ENCODE results near the gene CDK2AP2. TPM values are rescaled to one million over a fixed set of nuclear protein-coding genes. Genes with fewer than 3 reads are reported as not detected.

The CDK2AP2 gene
- total and polyA plus RNA-seq, 10 of the 15 experiments (the other 5 are each of a cell fraction or from before 2014, with no cell fraction given), result 8.0 to 177 (median 40.9) TPM

GRCh38 chr11:67465189-67465510 lies 42.8 kb downstream of the CDK2AP2 start:
- POLR2A ChIA-PET, result interaction anchor here (0.6 to 8.1 kb wide), 12 partner anchors 18 to 883 kb away, joined by 3 to 78 read pairs (median 5); partner anchors contain the start of genes AIP, PPP1CA, PTPRCAP and RAD9A
- no peaks in the 10 kb centered on the region; a peak in 1 of 4 replicates for H3K36me3 ChIP-seq (ENCODE audit: control insufficient read depth in 2 of 2, insufficient read depth in 2 of 2, low read length in 1 of 2)
- 0% methylated on average over 3 of the region's 3 CpGs for WGBS (ENCODE audit: insufficient coverage, insufficient replicate concordance, low lambda C conversion rate, missing lambda C conversion rate)
- H3K4me3 ChIP-seq, result peak overlapping the region; percentile 97
- no peaks in the 10 kb centered on the region for H3K9me3 ChIP-seq (replicated peaks; ENCODE audit: control insufficient read depth, insufficient read depth, low read length)
- intact Hi-C loops (cut with micrococcal nuclease; ENCODE audit: unreplicated experiment), result no loop called here
- H3K4me1 ChIP-seq (ENCODE audit: control insufficient read depth, insufficient read depth, low read length), result peaks cover 37% of the 10 kb centered on the region
- no peak for TF ChIP-seq ZNF217 (IDR thresholded peaks at IDR 0.05)
- TF ChIP-seq RBBP5 (conservative IDR thresholded peaks at IDR 0.05), result no peak
- TF ChIP-seq WRNIP1 (IDR thresholded peaks at IDR 0.05; ENCODE audit: borderline replicate concordance, low read depth, low read length), result no peak
- no peak; the same call in 1 of the 2 replicates for TF ChIP-seq SMAD5 (IDR thresholded peaks at IDR 0.05; ENCODE audit: low read depth)
- no peak for TF ChIP-seq YY1 (IDR thresholded peaks at IDR 0.05; ENCODE audit: low read depth, low read length)
- no peak for TF ChIP-seq NKRF (conservative IDR thresholded peaks at IDR 0.05)
- TF ChIP-seq ZNF592 (IDR thresholded peaks at IDR 0.05), result no peak
- TF ChIP-seq JUND (IDR thresholded peaks at IDR 0.05; ENCODE audit: low read depth, low read length), result no peak
- TF ChIP-seq, protein P1, sequence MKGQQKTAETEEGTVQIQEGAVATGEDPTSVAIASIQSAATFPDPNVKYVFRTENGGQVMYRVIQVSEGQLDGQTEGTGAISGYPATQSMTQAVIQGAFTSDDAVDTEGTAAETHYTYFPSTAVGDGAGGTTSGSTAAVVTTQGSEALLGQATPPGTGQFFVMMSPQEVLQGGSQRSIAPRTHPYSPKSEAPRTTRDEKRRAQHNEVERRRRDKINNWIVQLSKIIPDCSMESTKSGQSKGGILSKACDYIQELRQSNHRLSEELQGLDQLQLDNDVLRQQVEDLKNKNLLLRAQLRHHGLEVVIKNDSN (IDR thresholded peaks at IDR 0.05; ENCODE audit: borderline replicate concordance, extremely low read length, insufficient read depth, low read depth, low read length), result no peak
- TF ChIP-seq NFYB (IDR thresholded peaks at IDR 0.05; ENCODE audit: insufficient read depth, low read depth, low read length), result no peak
- TF ChIP-seq POLR2A (IDR thresholded peaks at IDR 0.05; ENCODE audit: low read depth, low read length), result no peak
- TF ChIP-seq PBX3 (IDR thresholded peaks at IDR 0.05; ENCODE audit: insufficient replicate concordance, low read depth, low read length), result no peak
- no peak for TF ChIP-seq MXI1 (IDR thresholded peaks at IDR 0.05; ENCODE audit: low read depth, low read length)
- no peak for TF ChIP-seq MYC (IDR thresholded peaks at IDR 0.05; ENCODE audit: insufficient read depth, insufficient read length, insufficient replicate concordance, low read length, severe bottlenecking)
- no peak for TF ChIP-seq BACH1 (IDR thresholded peaks at IDR 0.05; ENCODE audit: borderline replicate concordance)
- no peak for TF ChIP-seq SREBF2 (IDR thresholded peaks at IDR 0.05; ENCODE audit: low read length)
- TF ChIP-seq ESRRA (IDR thresholded peaks at IDR 0.05; ENCODE audit: low read length), result no peak
- peak overlapping the region; percentile 93 for H3K27ac ChIP-seq (ENCODE audit: control insufficient read depth, insufficient read depth)
- ATAC-seq (no peak), FAIRE-seq (no peak), DNase-seq (ENCODE audit: low read depth, low spot score) (no peak)
- peak overlapping the region; percentile 95 for H3K9ac ChIP-seq (ENCODE audit: control insufficient read depth, insufficient read depth, low read length)
- CTCF ChIA-PET, result interaction anchor here (0.9 to 5.1 kb wide), 6 partner anchors 18 to 149 kb away, joined by 3 to 36 read pairs (median 4); partner anchors contain the start of genes AIP, PPP1CA and PTPRCAP
- peak overlapping the region; percentile 100 for H3K4me2 ChIP-seq (ENCODE audit: control insufficient read depth, insufficient read depth)
- H2AFZ ChIP-seq (ENCODE audit: control insufficient read depth, low read depth, low read length), result no peak overlapping the region
- peaks cover 14% of the 10 kb centered on the region for H3K79me2 ChIP-seq (ENCODE audit: control insufficient read depth, insufficient read depth, low read length)
- BruUV-seq (replicated peaks), result TSS peak; percentile 87
- H4K20me1 ChIP-seq (ENCODE audit: control insufficient read depth, insufficient read depth), result no peaks in the 10 kb centered on the region
- in situ Hi-C loops (cut with MboI), result no loop called here
- RAD21 ChIA-PET (ENCODE audit: unreplicated experiment), result interaction anchor here (0.5 to 5.5 kb wide), 12 partner anchors 18 to 114 kb away, joined by 3 to 72 read pairs (median 4); partner anchors contain the start of genes AIP, PPP1CA, PTPRCAP and TBC1D10C
- H3K27me3 ChIP-seq (replicated peaks in 1 of 2; ENCODE audit: control insufficient read depth in 2 of 2, insufficient read depth in 2 of 2, low read length in 1 of 2), result no peaks in the 10 kb centered on the region
- SMC1A ChIA-PET (ENCODE audit: uncharacterized antibody, unreplicated experiment), result interaction anchor here (0.9 to 5.2 kb wide), 5 partner anchors 18 to 62 kb away, joined by 3 to 46 read pairs (median 13); partner anchors contain the start of genes AIP, PPP1CA, PTPRCAP and TBC1D10C

Data from GM12878 (cell line).